Liver (tissue), 9 donors: ENCODE data around the gene PLEKHH2. TPM values are rescaled to one million over a fixed set of nuclear protein-coding genes. Genes with fewer than 3 reads are reported as not detected.

Experiments used
- DNase-seq: peaks from one replicate; pipeline ENCODE4 v3.0.0-alpha.2; 2017; ENCODE audit warnings: low spot score
- H3K27ac ChIP-seq, 2 donors: one replicate each; pipeline ENCODE4 v1.7.0; 2013; ENCODE audit warnings: inconsistent platforms in 2 of 2, low read length in 2 of 2, control low read depth in 1 of 2, low read depth in 1 of 2, mild to moderate bottlenecking in 1 of 2
- H3K27me3 ChIP-seq, 4 donors: one replicate each; pipeline versions ENCODE4 v1.6.1 to v1.7.0; 2013; ENCODE audit warnings: low read length in 3 of 4, inconsistent platforms in 1 of 4, mild to moderate bottlenecking in 1 of 4, moderate library complexity in 1 of 4; ENCODE audit not compliant: control insufficient read depth in 4 of 4, insufficient read depth in 4 of 4
- H3K36me3 ChIP-seq, 4 donors: one replicate each; pipeline versions ENCODE4 v1.6.1 to v1.7.0; 2013; ENCODE audit warnings: low read length in 3 of 4, mild to moderate bottlenecking in 3 of 4, low read depth in 1 of 4, moderate library complexity in 1 of 4; ENCODE audit not compliant: control insufficient read depth in 4 of 4, insufficient read depth in 3 of 4
- H3K4me1 ChIP-seq, 4 donors: one replicate each; pipeline versions ENCODE4 v1.6.1 to v1.7.0; 2013; ENCODE audit warnings: low read length in 3 of 4, mild to moderate bottlenecking in 3 of 4, moderate library complexity in 1 of 4; ENCODE audit not compliant: control insufficient read depth in 4 of 4, insufficient read depth in 4 of 4
- H3K4me3 ChIP-seq, 3 donors: one replicate each; pipeline versions ENCODE4 v1.6.1 to v1.7.0; 2013; ENCODE audit warnings: low read length in 3 of 3, control low read depth in 1 of 3, low read depth in 1 of 3, mild to moderate bottlenecking in 1 of 3
- H3K9ac ChIP-seq, 2 donors: one replicate each; pipeline ENCODE4 v1.7.0; 2013; ENCODE audit warnings: low read length in 2 of 2, mild to moderate bottlenecking in 2 of 2, moderate library complexity in 2 of 2, control low read depth in 1 of 2, low read depth in 1 of 2
- H3K9me3 ChIP-seq, 4 donors: one replicate each; pipeline versions ENCODE4 v1.6.1 to v1.7.0; 2013; ENCODE audit warnings: low read length in 3 of 4; ENCODE audit not compliant: control insufficient read depth in 4 of 4
- ATF3 ChIP-seq: IDR thresholded peaks from 2 replicates; pipeline ENCODE4 v1.6.1; 2016; ENCODE audit warnings: antibody characterized with exemption
- EGR1 ChIP-seq, 2 donors: IDR thresholded peaks; 2 replicates each; pipeline ENCODE4 v1.6.1; 2016 to 2018; ENCODE audit warnings: antibody characterized with exemption in 2 of 2, low read depth in 2 of 2
- FOXA1 ChIP-seq: IDR thresholded peaks from 2 replicates; pipeline ENCODE4 v1.6.1; 2016; ENCODE audit warnings: antibody characterized with exemption
- FOXA2 ChIP-seq: IDR thresholded peaks from 2 replicates; pipeline ENCODE4 v1.6.1; 2016; ENCODE audit warnings: antibody characterized with exemption
- GABPA ChIP-seq, 2 donors: IDR thresholded peaks in 1 of 2; conservative IDR thresholded peaks in 1 of 2; 2 replicates each; pipeline ENCODE4 v1.6.1; 2016; ENCODE audit warnings: antibody characterized with exemption in 2 of 2, mild to moderate bottlenecking in 1 of 2, moderate library complexity in 1 of 2
- HNF4A ChIP-seq, 2 donors: conservative IDR thresholded peaks; 2 replicates each; pipeline ENCODE4 v1.6.1; 2016; ENCODE audit warnings: antibody characterized with exemption in 2 of 2, mild to moderate bottlenecking in 2 of 2
- HNF4G ChIP-seq: IDR thresholded peaks from 2 replicates; pipeline ENCODE4 v1.6.1; 2016; ENCODE audit warnings: antibody characterized with exemption
- JUND ChIP-seq, 2 donors: IDR thresholded peaks; 2 replicates each; pipeline ENCODE4 v1.6.1; 2016; ENCODE audit warnings: antibody characterized with exemption in 2 of 2
- NR2F2 ChIP-seq: IDR thresholded peaks from 2 replicates; pipeline ENCODE4 v1.6.1; 2016; ENCODE audit warnings: antibody characterized with exemption
- RAD21 ChIP-seq, 2 donors: IDR thresholded peaks; 2 replicates each; pipeline ENCODE4 v1.6.1; 2016; ENCODE audit warnings: antibody characterized with exemption in 2 of 2, mild to moderate bottlenecking in 2 of 2
- RXRA ChIP-seq, 2 donors: IDR thresholded peaks; 2 replicates each; pipeline ENCODE4 v1.6.1; 2017 to 2018; ENCODE audit warnings: antibody characterized with exemption in 2 of 2, mild to moderate bottlenecking in 1 of 2
- TAF1 ChIP-seq: conservative IDR thresholded peaks from 2 replicates; pipeline ENCODE4 v1.6.1; 2016; ENCODE audit warnings: antibody characterized with exemption, mild to moderate bottlenecking
- YY1 ChIP-seq: IDR thresholded peaks from 2 replicates; pipeline ENCODE4 v1.6.1; 2016; ENCODE audit warnings: antibody characterized with exemption, mild to moderate bottlenecking
- WGBS: extraction: QIAGEN DNeasy Blood & Tissue Kit; methylation state at CpG from one replicate; pipeline ENCODE4 v1.1.7; 2013; 5-methylcytosine and 5-hydroxymethylcytosine counted together
- polyA plus RNA-seq, 2 donors: library from polyadenylated mRNA; stranded (reverse) in 1 of 2; unstranded in 1 of 2; fragments of 200-250 nt in 1 of 2; fragments of >200 nt in 1 of 2; fragmentation: Nextera tagmentation in 1 of 2; extraction: Ambion mirVana in 1 of 2; gene quantifications; one replicate each; pipeline versions ENCODE4 v1.2.1 to v1.2.3, GENCODE V29; 2013 to 2015
- total RNA-seq, 2 donors: library from RNA; depleted of rRNA; stranded (reverse); fragments of >200 nt; gene quantifications; one replicate each; pipeline ENCODE4 v1.2.3, GENCODE V29; 2014
- TF ChIP-seq, protein P1 (sequence below): IDR thresholded peaks from 2 replicates; pipeline ENCODE4 v1.6.1; 2016; ENCODE audit warnings: antibody characterized with exemption
- TF ChIP-seq, protein P2 (sequence below): IDR thresholded peaks from 2 replicates; pipeline ENCODE4 v1.6.1; 2016; ENCODE audit warnings: antibody characterized with exemption, mild to moderate bottlenecking
- TF ChIP-seq, protein P3 (sequence below): fragments of 150-350 bp; IDR thresholded peaks from 2 replicates; pipeline ENCODE4 v1.5.1; 2017; ENCODE audit warnings: improper control_type of control experiment, low read depth, low read length; ENCODE audit not compliant: missing input control
- donor health status: healthy.
- donor health status: healthy.
- donor health status: healthy.
- donor health status: healthy.
- donor health status: healthy.

Gene PLEKHH2
- total and polyA plus RNA-seq, 4 donors = 0.51 to 3.8 (median 1.0) TPM

DNA sequence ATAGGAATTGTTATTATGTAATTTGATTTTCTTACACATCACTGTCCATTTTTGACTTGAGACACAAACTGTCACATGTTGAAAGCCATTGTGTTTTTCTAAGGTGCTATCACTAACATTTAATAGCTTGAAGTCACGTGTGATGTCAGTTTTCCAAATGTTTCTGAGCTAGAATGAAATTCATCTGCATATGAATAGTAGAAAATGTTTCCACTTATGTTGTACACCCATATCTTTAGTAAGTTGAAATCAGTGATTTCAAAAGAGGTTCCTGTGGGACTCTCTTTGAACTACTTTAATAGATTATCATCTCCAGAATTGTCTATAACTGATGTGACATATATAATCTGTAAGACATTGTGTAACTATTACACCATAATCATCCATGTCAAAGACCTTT is 173.8 kb downstream of the PLEKHH2 start:
- no peak overlapping the region for H3K27ac ChIP-seq
- peaks cover 8 to 49% (median 33%) of the 10 kb centered on the region in 4 donors for H3K4me1 ChIP-seq
- no peaks in the 10 kb centered on the region for H3K9me3 ChIP-seq
- no peaks in the 10 kb centered on the region for H3K27me3 ChIP-seq
- no peak overlapping the region for H3K9ac ChIP-seq
- WGBS = 73% methylated on average over 1 of the region's 1 CpG
- TF ChIP-seq TAF1 = no peak
- TF ChIP-seq, protein P1, sequence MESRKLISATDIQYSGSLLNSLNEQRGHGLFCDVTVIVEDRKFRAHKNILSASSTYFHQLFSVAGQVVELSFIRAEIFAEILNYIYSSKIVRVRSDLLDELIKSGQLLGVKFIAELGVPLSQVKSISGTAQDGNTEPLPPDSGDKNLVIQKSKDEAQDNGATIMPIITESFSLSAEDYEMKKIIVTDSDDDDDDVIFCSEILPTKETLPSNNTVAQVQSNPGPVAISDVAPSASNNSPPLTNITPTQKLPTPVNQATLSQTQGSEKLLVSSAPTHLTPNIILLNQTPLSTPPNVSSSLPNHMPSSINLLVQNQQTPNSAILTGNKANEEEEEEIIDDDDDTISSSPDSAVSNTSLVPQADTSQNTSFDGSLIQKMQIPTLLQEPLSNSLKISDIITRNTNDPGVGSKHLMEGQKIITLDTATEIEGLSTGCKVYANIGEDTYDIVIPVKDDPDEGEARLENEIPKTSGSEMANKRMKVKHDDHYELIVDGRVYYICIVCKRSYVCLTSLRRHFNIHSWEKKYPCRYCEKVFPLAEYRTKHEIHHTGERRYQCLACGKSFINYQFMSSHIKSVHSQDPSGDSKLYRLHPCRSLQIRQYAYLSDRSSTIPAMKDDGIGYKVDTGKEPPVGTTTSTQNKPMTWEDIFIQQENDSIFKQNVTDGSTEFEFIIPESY = no peak
- no peak for TF ChIP-seq ATF3
- no peak for TF ChIP-seq FOXA2
- TF ChIP-seq NR2F2 = no peak
- TF ChIP-seq, protein P2, sequence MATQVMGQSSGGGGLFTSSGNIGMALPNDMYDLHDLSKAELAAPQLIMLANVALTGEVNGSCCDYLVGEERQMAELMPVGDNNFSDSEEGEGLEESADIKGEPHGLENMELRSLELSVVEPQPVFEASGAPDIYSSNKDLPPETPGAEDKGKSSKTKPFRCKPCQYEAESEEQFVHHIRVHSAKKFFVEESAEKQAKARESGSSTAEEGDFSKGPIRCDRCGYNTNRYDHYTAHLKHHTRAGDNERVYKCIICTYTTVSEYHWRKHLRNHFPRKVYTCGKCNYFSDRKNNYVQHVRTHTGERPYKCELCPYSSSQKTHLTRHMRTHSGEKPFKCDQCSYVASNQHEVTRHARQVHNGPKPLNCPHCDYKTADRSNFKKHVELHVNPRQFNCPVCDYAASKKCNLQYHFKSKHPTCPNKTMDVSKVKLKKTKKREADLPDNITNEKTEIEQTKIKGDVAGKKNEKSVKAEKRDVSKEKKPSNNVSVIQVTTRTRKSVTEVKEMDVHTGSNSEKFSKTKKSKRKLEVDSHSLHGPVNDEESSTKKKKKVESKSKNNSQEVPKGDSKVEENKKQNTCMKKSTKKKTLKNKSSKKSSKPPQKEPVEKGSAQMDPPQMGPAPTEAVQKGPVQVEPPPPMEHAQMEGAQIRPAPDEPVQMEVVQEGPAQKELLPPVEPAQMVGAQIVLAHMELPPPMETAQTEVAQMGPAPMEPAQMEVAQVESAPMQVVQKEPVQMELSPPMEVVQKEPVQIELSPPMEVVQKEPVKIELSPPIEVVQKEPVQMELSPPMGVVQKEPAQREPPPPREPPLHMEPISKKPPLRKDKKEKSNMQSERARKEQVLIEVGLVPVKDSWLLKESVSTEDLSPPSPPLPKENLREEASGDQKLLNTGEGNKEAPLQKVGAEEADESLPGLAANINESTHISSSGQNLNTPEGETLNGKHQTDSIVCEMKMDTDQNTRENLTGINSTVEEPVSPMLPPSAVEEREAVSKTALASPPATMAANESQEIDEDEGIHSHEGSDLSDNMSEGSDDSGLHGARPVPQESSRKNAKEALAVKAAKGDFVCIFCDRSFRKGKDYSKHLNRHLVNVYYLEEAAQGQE = no peak
- no peak for TF ChIP-seq HNF4A (conservative IDR thresholded peaks at IDR 0.05)
- TF ChIP-seq FOXA1 = no peak
- TF ChIP-seq YY1 = no peak
- TF ChIP-seq JUND (IDR thresholded peaks at IDR 0.05) = no peak
- DNase-seq = no peak
- peaks cover 0 to 5% (median 2%) of the 10 kb centered on the region in 4 donors for H3K36me3 ChIP-seq
- H3K4me3 ChIP-seq = no peak overlapping the region

DNA sequence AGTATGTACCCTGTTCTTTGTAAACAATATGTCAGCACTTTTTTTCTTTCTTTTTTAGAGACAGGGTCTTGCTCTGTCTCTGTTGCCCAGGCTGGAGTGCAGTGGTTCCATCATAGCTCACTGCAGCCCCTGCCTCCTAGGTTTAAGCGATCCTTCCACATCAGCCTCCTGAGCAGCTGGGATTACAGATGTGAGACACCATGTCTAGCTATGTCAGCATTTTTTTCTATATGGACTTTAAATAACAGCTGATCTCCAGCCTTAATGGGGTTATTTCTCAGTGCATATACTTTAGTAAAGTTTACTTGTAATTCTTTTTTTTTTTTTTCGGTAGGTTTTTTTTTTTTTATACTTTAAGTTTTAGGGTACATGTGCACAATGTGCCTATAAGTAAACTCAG is 174.9 kb downstream of the PLEKHH2 start:
- WGBS = 77% methylated on average over 2 of the region's 2 CpGs
- TF ChIP-seq, protein P2 = no peak
- TF ChIP-seq HNF4G = no peak
- TF ChIP-seq TAF1 = no peak
- TF ChIP-seq FOXA2 = no peak
- no peak for TF ChIP-seq HNF4A (conservative IDR thresholded peaks at IDR 0.05)
- TF ChIP-seq GABPA (IDR thresholded peaks at IDR 0.05 in 1 of 2, conservative IDR thresholded peaks at IDR 0.05 in 1 of 2) = no peak
- TF ChIP-seq, protein P3, sequence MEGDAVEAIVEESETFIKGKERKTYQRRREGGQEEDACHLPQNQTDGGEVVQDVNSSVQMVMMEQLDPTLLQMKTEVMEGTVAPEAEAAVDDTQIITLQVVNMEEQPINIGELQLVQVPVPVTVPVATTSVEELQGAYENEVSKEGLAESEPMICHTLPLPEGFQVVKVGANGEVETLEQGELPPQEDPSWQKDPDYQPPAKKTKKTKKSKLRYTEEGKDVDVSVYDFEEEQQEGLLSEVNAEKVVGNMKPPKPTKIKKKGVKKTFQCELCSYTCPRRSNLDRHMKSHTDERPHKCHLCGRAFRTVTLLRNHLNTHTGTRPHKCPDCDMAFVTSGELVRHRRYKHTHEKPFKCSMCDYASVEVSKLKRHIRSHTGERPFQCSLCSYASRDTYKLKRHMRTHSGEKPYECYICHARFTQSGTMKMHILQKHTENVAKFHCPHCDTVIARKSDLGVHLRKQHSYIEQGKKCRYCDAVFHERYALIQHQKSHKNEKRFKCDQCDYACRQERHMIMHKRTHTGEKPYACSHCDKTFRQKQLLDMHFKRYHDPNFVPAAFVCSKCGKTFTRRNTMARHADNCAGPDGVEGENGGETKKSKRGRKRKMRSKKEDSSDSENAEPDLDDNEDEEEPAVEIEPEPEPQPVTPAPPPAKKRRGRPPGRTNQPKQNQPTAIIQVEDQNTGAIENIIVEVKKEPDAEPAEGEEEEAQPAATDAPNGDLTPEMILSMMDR = no peak
- TF ChIP-seq EGR1 (IDR thresholded peaks at IDR 0.05; ENCODE audit: low read depth in 2 of 2) = no peak
- TF ChIP-seq NR2F2 = no peak
- TF ChIP-seq, protein P1 = no peak
- TF ChIP-seq JUND (IDR thresholded peaks at IDR 0.05) = no peak
- TF ChIP-seq RXRA (IDR thresholded peaks at IDR 0.05) = no peak
- no peak for TF ChIP-seq ATF3
- no peak for TF ChIP-seq RAD21 (IDR thresholded peaks at IDR 0.05)
- H3K4me3 ChIP-seq = no peak overlapping the region
- H3K4me1 ChIP-seq = peaks cover 7 to 41% (median 26%) of the 10 kb centered on the region in 4 donors
- H3K9ac ChIP-seq = no peak overlapping the region
- H3K27me3 ChIP-seq = no peaks in the 10 kb centered on the region
- DNase-seq = no peak
- H3K36me3 ChIP-seq = peaks cover 0 to 15% (median 5%) of the 10 kb centered on the region in 4 donors
- no peaks in the 10 kb centered on the region for H3K9me3 ChIP-seq
- no peak overlapping the region for H3K27ac ChIP-seq
